ENCODE measurements around the gene EXOC2.

EXOC2 gene

GRCh38 chr6:455006-455585 is 237.8 kb downstream of the EXOC2 start:
- no peak for DNase-seq

GRCh38 chr6:454148-454991 is 238.6 kb downstream of the EXOC2 start:
- no peak for DNase-seq

- DNase-seq: no peak
Observed at GRCh38 chr6:453152-453551, 239.8 kb downstream of the EXOC2 start.

- no peak for DNase-seq
Observed at GRCh38 chr6:452301-453067, 240.5 kb downstream of the EXOC2 start.

- DNase-seq: no peak
Observed at GRCh38 chr6:451847-452246, 241.1 kb downstream of the EXOC2 start.

- DNase-seq: no peak
Observed at GRCh38 chr6:451336-451735, 241.6 kb downstream of the EXOC2 start.

- DNase-seq: no peak
Observed at GRCh38 chr6:449486-450419, 243.2 kb downstream of the EXOC2 start.

GRCh38 chr6:449057-449430 is 243.9 kb downstream of the EXOC2 start:
- DNase-seq: no peak

GRCh38 chr6:448296-449056 is 244.5 kb downstream of the EXOC2 start:
- DNase-seq: no peak

- no peak for DNase-seq
Observed at GRCh38 chr6:447381-448165, 245.4 kb downstream of the EXOC2 start.

GRCh38 chr6:446418-447366 is 246.2 kb downstream of the EXOC2 start:
- no peak for DNase-seq

GRCh38 chr6:445571-446417 is 247.1 kb downstream of the EXOC2 start:
- DNase-seq: no peak

GRCh38 chr6:444653-445275 is 248.2 kb downstream of the EXOC2 start:
- no peak for DNase-seq

- DNase-seq: no peak
Observed at GRCh38 chr6:443621-444159, 249.2 kb downstream of the EXOC2 start.

- no peak for DNase-seq
Observed at GRCh38 chr6:441126-441920, 251.6 kb downstream of the EXOC2 start.

GRCh38 chr6:439641-440167 is 253.2 kb downstream of the EXOC2 start:
- DNase-seq: peak; percentile 61

- no peak for DNase-seq
Observed at GRCh38 chr6:438634-439170, 254.2 kb downstream of the EXOC2 start.

Data from NCI-H1105 treated with DMSO at 0.1 percent for 48 hours (cell line).